Measurements from ENCODE around the gene MAP3K1.

MAP3K1 gene

GRCh38 chr5:56803894-56804293 lies 11.5 kb upstream of the MAP3K1 start:
- DNase-seq (ENCODE audit: low read depth), result no peak
- in situ Hi-C loops (cut with HindIII; ENCODE audit: low sequenced_read_pairs), result loop anchor here (5.0 kb wide), 1 partner anchor 107 kb away; no protein-coding TSS in a partner anchor
- no peak for TF ChIP-seq CTCF (IDR thresholded peaks at IDR 0.05; ENCODE audit: low read depth, low read length, missing control alignments)
- H3K4me3 ChIP-seq (ENCODE audit: low read depth, low read length), result no peak overlapping the region

- DNase-seq (ENCODE audit: low read depth), result no peak
- in situ Hi-C loops (cut with HindIII; ENCODE audit: low sequenced_read_pairs), result no loop called here
- no peak for TF ChIP-seq CTCF (IDR thresholded peaks at IDR 0.05; ENCODE audit: low read depth, low read length, missing control alignments)
- no peak overlapping the region for H3K4me3 ChIP-seq (ENCODE audit: low read depth, low read length)
These were observed 7.7 kb upstream of the MAP3K1 start for GRCh38 chr5:56807679-56808078.

- no peak for TF ChIP-seq CTCF (IDR thresholded peaks at IDR 0.05; ENCODE audit: low read depth, low read length, missing control alignments)
- H3K4me3 ChIP-seq (ENCODE audit: low read depth, low read length), result no peak overlapping the region
- no peak for DNase-seq (ENCODE audit: low read depth)
- in situ Hi-C loops (cut with HindIII; ENCODE audit: low sequenced_read_pairs), result no loop called here
These were observed 7.1 kb upstream of the MAP3K1 start for GRCh38 chr5:56808211-56808610.

GRCh38 chr5:56810826-56811225 lies 4.5 kb upstream of the MAP3K1 start:
- in situ Hi-C loops (cut with HindIII; ENCODE audit: low sequenced_read_pairs), result no loop called here
- no peak for TF ChIP-seq CTCF (IDR thresholded peaks at IDR 0.05; ENCODE audit: low read depth, low read length, missing control alignments)
- DNase-seq (ENCODE audit: low read depth), result no peak
- H3K4me3 ChIP-seq (ENCODE audit: low read depth, low read length), result no peak overlapping the region

- H3K4me3 ChIP-seq (ENCODE audit: low read depth, low read length), result no peak overlapping the region
- DNase-seq (ENCODE audit: low read depth), result no peak
- no peak for TF ChIP-seq CTCF (IDR thresholded peaks at IDR 0.05; ENCODE audit: low read depth, low read length, missing control alignments)
- in situ Hi-C loops (cut with HindIII; ENCODE audit: low sequenced_read_pairs), result no loop called here
These were observed 3.2 kb upstream of the MAP3K1 start for GRCh38 chr5:56812110-56812509.

- H3K4me3 ChIP-seq (ENCODE audit: low read depth, low read length), result no peak overlapping the region
- TF ChIP-seq CTCF (IDR thresholded peaks at IDR 0.05; ENCODE audit: low read depth, low read length, missing control alignments), result no peak
- in situ Hi-C loops (cut with HindIII; ENCODE audit: low sequenced_read_pairs), result no loop called here
- DNase-seq (ENCODE audit: low read depth), result no peak
These were observed 2.0 kb upstream of the MAP3K1 start for GRCh38 chr5:56813302-56813701.

Measured in astrocyte of the cerebellum (primary cell).